Fibroblast of mammary gland (primary cell): ENCODE results near the gene TRPM3.

Experiments used
- DNase-seq: peaks from one replicate; pipeline ENCODE4 v3.0.0-alpha.2; 2010; ENCODE audit warnings: low read depth
- H3K4me3 ChIP-seq: 2 replicates; pipeline ENCODE4 v1.5.1; 2011; ENCODE audit warnings: low read depth, mild to moderate bottlenecking, low read length, moderate library complexity; ENCODE audit not compliant: control insufficient read depth
- TF ChIP-seq, protein P1 (sequence below): conservative IDR thresholded peaks from 2 replicates; pipeline ENCODE4 v1.5.1; 2011; ENCODE audit warnings: low read depth, low read length, inconsistent platforms; ENCODE audit not compliant: control insufficient read depth, insufficient read depth

Gene TRPM3

GRCh38 chr9:70494221-70494620 lies 627.2 kb downstream of the TRPM3 start:
- no peak for DNase-seq
- no peak overlapping the region for H3K4me3 ChIP-seq
- TF ChIP-seq, protein P1, sequence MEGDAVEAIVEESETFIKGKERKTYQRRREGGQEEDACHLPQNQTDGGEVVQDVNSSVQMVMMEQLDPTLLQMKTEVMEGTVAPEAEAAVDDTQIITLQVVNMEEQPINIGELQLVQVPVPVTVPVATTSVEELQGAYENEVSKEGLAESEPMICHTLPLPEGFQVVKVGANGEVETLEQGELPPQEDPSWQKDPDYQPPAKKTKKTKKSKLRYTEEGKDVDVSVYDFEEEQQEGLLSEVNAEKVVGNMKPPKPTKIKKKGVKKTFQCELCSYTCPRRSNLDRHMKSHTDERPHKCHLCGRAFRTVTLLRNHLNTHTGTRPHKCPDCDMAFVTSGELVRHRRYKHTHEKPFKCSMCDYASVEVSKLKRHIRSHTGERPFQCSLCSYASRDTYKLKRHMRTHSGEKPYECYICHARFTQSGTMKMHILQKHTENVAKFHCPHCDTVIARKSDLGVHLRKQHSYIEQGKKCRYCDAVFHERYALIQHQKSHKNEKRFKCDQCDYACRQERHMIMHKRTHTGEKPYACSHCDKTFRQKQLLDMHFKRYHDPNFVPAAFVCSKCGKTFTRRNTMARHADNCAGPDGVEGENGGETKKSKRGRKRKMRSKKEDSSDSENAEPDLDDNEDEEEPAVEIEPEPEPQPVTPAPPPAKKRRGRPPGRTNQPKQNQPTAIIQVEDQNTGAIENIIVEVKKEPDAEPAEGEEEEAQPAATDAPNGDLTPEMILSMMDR = no peak

DNA sequence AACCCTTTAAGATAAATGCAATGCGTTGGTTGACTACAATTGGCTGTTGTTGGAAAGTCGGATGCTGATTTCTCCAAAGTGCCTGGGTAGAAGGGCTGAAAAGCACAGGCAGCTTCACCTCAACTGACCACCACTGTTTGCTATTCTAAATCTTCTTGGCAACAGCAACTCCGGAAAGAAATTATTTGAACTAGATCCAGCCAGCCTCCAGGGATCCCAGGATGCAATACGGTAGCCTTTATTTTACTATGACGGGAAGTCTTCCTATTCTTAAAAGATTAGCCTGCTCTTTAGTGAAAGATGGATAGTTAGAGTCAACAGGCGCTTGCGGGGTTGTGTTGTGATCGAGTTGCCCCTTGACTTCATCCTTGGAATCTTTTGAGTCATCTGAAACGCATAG lies 628.4 kb downstream of the TRPM3 start:
- H3K4me3 ChIP-seq = no peak overlapping the region
- no peak for DNase-seq
- TF ChIP-seq, protein P1 = no peak

DNA sequence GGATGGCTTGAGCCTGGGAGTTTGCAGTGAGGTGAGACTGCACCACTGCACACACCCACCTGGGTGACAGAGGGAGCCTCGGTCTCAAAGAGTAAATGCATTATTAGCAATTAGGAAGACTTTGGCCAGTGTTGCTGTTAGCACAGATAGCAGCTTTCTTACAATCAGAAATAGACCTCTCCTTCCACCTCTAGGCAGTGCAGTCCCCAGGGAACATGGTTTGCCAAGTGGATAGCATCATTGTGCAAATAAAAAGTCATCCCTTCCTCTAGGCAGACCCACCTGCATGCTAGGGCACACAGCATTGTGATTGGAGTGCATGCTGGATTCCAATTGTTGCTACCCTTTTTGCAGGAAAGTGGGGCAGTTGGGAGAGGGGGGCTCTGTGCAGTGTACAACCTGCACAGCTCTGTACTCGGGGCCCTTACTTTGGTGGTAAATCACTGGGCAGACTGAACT lies 629.1 kb downstream of the TRPM3 start:
- DNase-seq = no peak
- no peak overlapping the region for H3K4me3 ChIP-seq
- TF ChIP-seq, protein P1 = no peak

DNA sequence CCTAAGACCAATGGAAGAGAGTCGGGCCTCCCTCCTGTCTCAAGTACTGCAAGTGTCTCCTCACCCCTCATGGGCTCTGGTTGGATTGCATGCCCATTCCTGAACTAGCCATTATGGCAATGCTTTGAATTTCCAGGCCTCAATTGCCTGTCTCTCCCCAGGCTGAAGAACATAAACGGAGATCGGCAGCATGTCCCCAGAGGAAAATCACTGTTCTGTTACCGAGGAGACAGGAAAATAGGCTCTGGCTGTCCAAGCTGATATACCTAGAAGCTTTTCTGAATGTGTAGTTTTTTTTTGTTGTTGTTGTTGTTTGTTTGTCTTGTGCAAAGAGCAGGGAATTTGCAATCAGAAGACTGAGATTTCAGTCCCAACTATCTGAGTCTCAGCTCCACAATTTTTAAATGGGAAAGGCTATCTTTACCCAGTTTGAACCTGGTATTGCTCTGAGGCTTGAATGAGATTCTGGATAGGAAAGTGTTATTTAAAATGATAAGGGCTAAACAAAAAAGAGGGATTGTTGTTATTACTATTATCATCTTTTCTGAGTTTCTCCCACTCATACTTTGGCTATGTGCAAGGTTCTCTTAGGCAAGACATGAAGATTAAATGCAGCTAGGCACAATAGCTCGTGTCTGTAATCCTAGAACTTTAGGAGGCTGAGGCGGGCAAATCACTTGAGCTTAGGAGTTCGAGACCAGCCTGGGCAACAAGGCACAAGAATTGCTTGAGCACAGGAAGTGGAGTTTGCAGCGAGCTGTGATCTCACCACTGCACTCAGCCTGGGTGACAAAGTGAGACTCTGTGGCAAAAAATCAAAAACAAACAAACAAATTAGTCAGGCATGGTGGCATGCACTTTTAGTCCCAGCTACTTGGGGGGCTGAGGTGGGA lies 629.7 kb downstream of the TRPM3 start:
- no peak for DNase-seq
- TF ChIP-seq, protein P1 = no peak

DNA sequence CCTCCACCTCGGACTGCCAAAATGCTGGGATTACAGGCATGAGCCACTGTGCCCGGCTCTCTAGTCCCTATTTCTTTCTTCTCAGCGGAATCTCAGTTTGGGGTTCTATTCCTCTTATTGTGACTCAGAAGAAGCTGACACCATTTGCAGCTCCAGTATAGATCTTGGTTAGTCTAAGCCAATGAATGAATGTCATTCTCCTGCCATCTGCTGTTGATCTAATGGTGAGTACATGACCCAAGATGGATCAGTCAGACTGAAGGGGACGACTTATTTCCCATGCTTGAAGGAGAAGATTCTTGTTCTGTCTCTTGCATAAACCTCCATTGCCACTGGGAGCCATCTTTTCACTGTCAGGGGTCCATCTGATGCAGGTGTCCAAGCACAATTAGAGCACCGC lies 630.9 kb downstream of the TRPM3 start:
- no peak for DNase-seq
- no peak overlapping the region for H3K4me3 ChIP-seq
- TF ChIP-seq, protein P1 = peak; percentile 1

More for the DNA sequence above, 629.7 kb downstream of the TRPM3 start:
- no peak overlapping the region for H3K4me3 ChIP-seq

DNA sequence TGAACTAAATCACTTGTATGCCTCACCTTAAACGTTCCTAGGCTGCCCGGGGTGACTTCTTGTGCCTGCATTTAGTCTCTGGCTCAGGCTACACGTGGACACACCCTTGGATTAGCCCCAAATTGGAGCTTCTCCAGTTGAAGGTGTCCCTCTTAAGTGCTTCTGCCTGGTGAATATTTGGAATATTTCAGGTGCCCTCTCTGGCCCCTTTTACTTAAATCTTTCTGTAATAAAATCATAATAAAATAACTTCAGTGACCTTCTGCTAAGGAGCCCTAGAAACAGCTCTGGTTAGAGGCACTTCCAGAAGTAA lies 632.7 kb downstream of the TRPM3 start:
- TF ChIP-seq, protein P1 = no peak
- DNase-seq = no peak
- H3K4me3 ChIP-seq = no peak overlapping the region
